Measurements from ENCODE around the gene MGMT. TPM values are rescaled to one million over a fixed set of nuclear protein-coding genes. Genes with fewer than 3 reads are reported as not detected.

MGMT gene
- polyA plus RNA-seq, 3 donors: 9.5 to 23.5 (median 17.5) TPM

DNA sequence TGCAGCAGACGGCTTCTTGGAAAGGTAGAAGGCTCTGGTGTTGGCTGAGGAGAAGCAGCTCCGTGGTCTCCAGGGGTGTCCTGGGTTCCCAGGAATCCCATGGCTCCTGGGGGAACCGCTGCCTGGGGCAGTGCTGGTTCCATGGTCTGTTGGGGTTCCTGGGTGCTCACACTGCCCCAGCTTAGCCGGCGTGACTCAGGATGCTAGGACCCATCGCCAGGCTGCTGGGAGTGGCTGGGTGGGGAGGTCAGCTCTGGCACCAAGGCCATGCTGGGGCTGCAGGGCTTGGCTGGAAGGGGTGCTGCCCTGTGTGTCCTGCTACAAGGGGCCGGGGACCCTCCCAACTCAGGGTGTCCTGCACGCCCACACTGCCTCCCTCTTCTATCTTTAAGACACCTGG lies 9.4 kb downstream of the MGMT start:
- Histone ChIP-seq H3K9me3 (replicated peaks in 1 of 2; ENCODE audit: control insufficient read depth in 1 of 2, insufficient read depth in 1 of 2, low read length in 2 of 2) (peaks cover 16 to 38% of the 10 kb centered on the region in 2 donors), H3K4me3 (replicated peaks in 1 of 3; ENCODE audit: low read depth in 2 of 3, low read length in 3 of 3) (no peak overlapping the region), H3K27ac (ENCODE audit: low read depth in 1 of 2, low read length in 2 of 2) (no peak overlapping the region), H4K20me1 (ENCODE audit: insufficient read depth, low read length) (no peaks in the 10 kb centered on the region), H3K79me2 (ENCODE audit: insufficient read depth, low read length) (no peaks in the 10 kb centered on the region), H3K9ac (ENCODE audit: insufficient read depth, low read length, poor library complexity, severe bottlenecking) (no peak overlapping the region), H3K36me3 (replicated peaks in 1 of 2; ENCODE audit: control insufficient read depth in 1 of 2, insufficient read depth in 2 of 2, low read length in 2 of 2) (peaks cover 0 to 4% of the 10 kb centered on the region in 2 donors), H3K4me2 (replicated peaks; ENCODE audit: extremely low read depth, low read length, poor library complexity, severe bottlenecking) (no peak overlapping the region), H3K27me3 (ENCODE audit: control insufficient read depth in 2 of 2, insufficient read depth in 2 of 2, low read length in 2 of 2) (no peaks in the 10 kb centered on the region), H2AFZ (ENCODE audit: insufficient read depth, low read depth, low read length, poor library complexity, severe bottlenecking) (no peak overlapping the region), H3K4me1 (ENCODE audit: control insufficient read depth in 1 of 2, insufficient read depth in 2 of 2, low read length in 2 of 2) (no peaks in the 10 kb centered on the region)
- Mint-ChIP-seq H3K36me3 (peaks cover 8 to 12% of the 10 kb centered on the region in 2 donors), H3K27ac (no peak overlapping the region), H3K4me1 (no peaks in the 10 kb centered on the region), H3K27me3 (ENCODE audit: low read depth in 3 of 3) (peaks cover 0 to 2% (median 0%) of the 10 kb centered on the region in 3 donors), H3K4me3 (no peak overlapping the region), H3K9me3 (peaks cover 19 to 43% (median 23%) of the 10 kb centered on the region in 7 donors)
- DNase-seq: no peak
- TF ChIP-seq, protein P1, sequence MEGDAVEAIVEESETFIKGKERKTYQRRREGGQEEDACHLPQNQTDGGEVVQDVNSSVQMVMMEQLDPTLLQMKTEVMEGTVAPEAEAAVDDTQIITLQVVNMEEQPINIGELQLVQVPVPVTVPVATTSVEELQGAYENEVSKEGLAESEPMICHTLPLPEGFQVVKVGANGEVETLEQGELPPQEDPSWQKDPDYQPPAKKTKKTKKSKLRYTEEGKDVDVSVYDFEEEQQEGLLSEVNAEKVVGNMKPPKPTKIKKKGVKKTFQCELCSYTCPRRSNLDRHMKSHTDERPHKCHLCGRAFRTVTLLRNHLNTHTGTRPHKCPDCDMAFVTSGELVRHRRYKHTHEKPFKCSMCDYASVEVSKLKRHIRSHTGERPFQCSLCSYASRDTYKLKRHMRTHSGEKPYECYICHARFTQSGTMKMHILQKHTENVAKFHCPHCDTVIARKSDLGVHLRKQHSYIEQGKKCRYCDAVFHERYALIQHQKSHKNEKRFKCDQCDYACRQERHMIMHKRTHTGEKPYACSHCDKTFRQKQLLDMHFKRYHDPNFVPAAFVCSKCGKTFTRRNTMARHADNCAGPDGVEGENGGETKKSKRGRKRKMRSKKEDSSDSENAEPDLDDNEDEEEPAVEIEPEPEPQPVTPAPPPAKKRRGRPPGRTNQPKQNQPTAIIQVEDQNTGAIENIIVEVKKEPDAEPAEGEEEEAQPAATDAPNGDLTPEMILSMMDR (IDR thresholded peaks at IDR 0.05): no peak
- 97% methylated on average over 7 of the region's 8 CpGs for whole genome bisulfite sequencing (ENCODE audit: insufficient coverage)
- intact Hi-C loops (cut with micrococcal nuclease): no loop called here

DNA sequence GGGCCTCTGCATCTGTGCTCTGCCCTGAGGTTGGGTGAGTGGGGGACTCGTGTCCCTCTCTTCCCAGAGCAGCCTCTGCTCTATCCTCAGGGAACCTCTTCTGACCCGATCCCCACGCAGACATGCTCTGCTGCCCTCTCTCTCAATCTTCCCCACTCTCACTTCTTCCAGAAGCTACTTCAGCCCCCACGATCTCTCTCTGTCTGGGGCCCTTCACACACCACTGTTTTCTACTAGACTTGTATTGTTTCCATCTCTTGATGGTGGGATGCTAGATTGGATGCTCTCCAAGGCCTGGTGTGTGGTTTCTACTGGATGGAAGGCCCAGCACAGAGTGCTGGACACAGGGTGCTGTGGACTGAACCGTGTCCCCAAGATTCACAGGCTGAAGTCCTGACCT lies 10.0 kb downstream of the MGMT start:
- Mint-ChIP-seq H3K27me3 (ENCODE audit: low read depth in 3 of 3) (peaks cover 0 to 2% (median 0%) of the 10 kb centered on the region in 3 donors), H3K4me3 (no peak overlapping the region), H3K27ac (no peak overlapping the region), H3K4me1 (no peaks in the 10 kb centered on the region), H3K36me3 (peaks cover 4 to 12% of the 10 kb centered on the region in 2 donors), H3K9me3 (peaks cover 23 to 48% (median 27%) of the 10 kb centered on the region in 7 donors)
- TF ChIP-seq, protein P1 (IDR thresholded peaks at IDR 0.05): no peak
- Histone ChIP-seq H3K4me2 (replicated peaks; ENCODE audit: extremely low read depth, low read length, poor library complexity, severe bottlenecking) (no peak overlapping the region), H3K79me2 (ENCODE audit: insufficient read depth, low read length) (no peaks in the 10 kb centered on the region), H3K27ac (ENCODE audit: low read depth in 1 of 2, low read length in 2 of 2) (no peak overlapping the region), H3K27me3 (ENCODE audit: control insufficient read depth in 2 of 2, insufficient read depth in 2 of 2, low read length in 2 of 2) (no peaks in the 10 kb centered on the region), H3K9ac (ENCODE audit: insufficient read depth, low read length, poor library complexity, severe bottlenecking) (no peak overlapping the region), H4K20me1 (ENCODE audit: insufficient read depth, low read length) (no peaks in the 10 kb centered on the region), H3K4me1 (ENCODE audit: control insufficient read depth in 1 of 2, insufficient read depth in 2 of 2, low read length in 2 of 2) (no peaks in the 10 kb centered on the region), H2AFZ (ENCODE audit: insufficient read depth, low read depth, low read length, poor library complexity, severe bottlenecking) (no peak overlapping the region), H3K9me3 (replicated peaks in 1 of 2; ENCODE audit: control insufficient read depth in 1 of 2, insufficient read depth in 1 of 2, low read length in 2 of 2) (peaks cover 22 to 38% of the 10 kb centered on the region in 2 donors), H3K36me3 (replicated peaks in 1 of 2; ENCODE audit: control insufficient read depth in 1 of 2, insufficient read depth in 2 of 2, low read length in 2 of 2) (no peaks in the 10 kb centered on the region), H3K4me3 (replicated peaks in 1 of 3; ENCODE audit: low read depth in 2 of 3, low read length in 3 of 3) (no peak overlapping the region)
- WGBS (ENCODE audit: insufficient coverage): 93% methylated on average over 4 of the region's 5 CpGs
- intact Hi-C loops (cut with micrococcal nuclease): no loop called here
- DNase-seq: no peak

Data from CD14-positive monocyte (primary cell).